GM19455 (cell line): ENCODE results near the gene UVSSA.
"Not testable (repeated sequence)": the region's sequence is repeated elsewhere in the genome, so short reads cannot be mapped to it uniquely, and the experiment has no call there.

Experiments
- ATAC-seq: cut with Tn5 transposase; IDR thresholded peaks from one replicate; pipeline ENCODE4 v1.9.1; 2021; ENCODE audit not compliant: unreplicated experiment

UVSSA gene

GRCh38 chr4:1375761-1376322 is 28.8 kb downstream of the UVSSA start:
- no peak for ATAC-seq

DNA sequence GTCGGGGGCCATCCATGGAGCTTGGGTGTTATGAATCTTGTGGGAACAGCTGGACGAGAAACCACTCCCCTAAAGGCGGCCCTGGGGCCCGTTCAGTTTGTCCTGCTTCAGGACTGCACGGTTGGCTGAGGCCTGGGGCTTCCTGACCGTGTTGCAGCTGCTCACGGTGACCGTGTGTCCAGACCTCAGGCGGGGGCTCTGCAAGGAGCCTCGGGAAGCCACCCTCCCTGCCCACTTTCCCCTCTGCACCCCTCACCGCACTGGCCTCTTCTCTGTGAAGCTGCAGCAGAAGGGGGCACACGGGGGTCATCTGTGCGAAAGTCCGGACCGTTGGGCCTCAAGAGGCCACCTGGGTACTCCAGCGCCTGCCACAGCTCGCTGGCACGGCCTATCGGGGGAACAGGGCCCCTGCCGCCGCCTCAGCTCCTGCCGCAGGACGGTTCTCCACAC is 29.4 kb downstream of the UVSSA start:
- ATAC-seq = no peak

GRCh38 chr4:1376841-1377605 is 30.0 kb downstream of the UVSSA start:
- no peak for ATAC-seq

DNA sequence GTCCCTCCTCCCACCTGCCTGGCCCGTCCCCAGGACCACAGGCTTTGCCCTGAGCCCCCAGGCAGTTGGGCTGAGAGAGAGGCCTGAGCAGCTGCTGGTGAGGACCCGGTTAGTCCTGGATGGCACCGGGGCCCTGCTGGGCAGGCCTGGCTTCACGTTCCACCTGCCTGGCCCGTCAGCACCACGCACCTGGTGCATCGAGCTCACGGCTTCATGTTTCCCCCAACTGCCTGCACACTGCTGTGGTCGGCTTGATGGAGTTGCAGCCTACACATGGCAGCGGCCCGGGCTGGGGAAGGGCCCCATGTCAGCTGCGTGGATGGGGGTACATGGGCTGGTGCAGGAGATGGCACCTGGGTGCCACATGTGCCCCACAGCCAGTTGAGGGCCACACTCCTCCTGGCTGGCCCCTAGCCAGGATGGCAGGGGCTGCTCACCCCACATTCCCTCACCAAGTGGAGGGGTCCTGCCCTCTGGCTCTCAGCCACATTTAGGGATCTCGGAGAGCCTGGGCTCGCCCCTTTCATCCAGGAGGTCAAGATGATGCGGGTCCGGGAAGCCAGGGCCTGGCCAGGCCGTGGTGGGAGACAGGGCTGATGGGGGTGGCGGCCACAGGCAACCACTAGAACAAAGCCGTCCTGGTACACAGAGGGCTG is 30.7 kb downstream of the UVSSA start:
- ATAC-seq = no peak

DNA sequence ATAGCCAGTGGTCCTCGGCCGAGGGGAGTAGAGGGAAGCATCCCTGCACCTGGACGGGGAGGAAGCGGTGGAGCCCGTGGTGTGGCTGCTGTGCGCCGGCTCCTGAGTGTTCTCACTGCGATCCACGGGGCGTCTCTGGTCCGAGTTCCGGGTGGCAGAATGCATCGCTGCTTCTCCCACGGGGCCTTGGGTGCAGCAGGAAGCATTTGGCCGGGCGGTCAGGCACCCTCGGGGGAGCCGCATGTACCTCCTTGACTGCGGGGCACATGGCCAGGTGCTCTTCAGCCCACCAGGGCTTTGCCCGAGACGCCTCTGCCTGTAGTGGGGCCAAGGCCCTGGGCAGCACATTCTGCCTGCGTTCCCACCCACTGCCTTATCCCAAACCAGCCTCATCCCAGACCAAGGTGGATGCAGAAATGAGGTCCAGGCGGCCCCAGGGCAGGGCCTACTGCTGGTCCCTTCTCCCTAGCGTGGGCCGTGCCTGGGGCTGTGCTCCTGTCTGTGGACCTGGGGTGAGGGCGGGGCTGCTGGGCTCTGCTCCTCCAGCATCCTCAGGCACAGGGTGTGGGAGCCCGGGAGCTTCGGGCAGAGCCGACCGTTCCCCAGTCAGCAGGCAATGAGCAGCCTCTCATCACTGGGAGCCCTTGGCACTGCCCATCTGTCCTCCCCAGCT is 31.7 kb downstream of the UVSSA start:
- ATAC-seq = no peak

GRCh38 chr4:1379351-1379781 is 32.4 kb downstream of the UVSSA start:
- no peak for ATAC-seq

- ATAC-seq = no peak
Measured at GRCh38 chr4:1379801-1380331, 32.9 kb downstream of the UVSSA start.

GRCh38 chr4:1380368-1381151 is 33.6 kb downstream of the UVSSA start:
- no peak for ATAC-seq

- no peak for ATAC-seq
Measured at GRCh38 chr4:1381181-1381621, 34.2 kb downstream of the UVSSA start.

DNA sequence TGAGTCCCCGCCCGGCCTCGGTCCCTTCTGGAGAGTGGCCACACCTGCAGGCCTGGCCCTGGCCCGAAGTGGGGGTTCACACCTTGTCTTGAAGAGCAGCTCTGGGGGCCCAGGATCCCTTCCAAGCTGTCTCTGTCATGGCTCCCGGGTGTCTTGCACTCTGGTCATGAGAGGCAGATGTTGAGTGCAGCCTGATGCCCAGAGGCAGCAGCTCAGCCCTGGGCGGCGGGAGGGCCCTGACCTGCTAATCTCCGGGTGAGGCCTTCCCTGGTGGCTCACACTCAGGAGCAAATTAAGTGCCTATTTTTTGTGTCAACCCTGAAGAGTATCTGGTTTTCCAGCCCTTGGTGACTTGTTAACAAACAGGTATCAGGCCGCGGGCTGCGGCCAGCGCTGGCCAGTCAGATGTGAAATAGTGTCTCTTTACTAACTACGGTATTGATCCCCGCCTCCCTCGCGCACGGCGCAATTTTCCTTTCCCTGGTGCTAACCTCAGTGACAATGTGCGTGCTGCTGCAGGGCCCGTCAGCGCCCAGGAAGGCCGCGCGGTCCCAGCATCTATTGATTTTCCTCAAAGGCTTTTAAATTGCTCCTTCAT is 35.0 kb downstream of the UVSSA start:
- no peak for ATAC-seq

DNA sequence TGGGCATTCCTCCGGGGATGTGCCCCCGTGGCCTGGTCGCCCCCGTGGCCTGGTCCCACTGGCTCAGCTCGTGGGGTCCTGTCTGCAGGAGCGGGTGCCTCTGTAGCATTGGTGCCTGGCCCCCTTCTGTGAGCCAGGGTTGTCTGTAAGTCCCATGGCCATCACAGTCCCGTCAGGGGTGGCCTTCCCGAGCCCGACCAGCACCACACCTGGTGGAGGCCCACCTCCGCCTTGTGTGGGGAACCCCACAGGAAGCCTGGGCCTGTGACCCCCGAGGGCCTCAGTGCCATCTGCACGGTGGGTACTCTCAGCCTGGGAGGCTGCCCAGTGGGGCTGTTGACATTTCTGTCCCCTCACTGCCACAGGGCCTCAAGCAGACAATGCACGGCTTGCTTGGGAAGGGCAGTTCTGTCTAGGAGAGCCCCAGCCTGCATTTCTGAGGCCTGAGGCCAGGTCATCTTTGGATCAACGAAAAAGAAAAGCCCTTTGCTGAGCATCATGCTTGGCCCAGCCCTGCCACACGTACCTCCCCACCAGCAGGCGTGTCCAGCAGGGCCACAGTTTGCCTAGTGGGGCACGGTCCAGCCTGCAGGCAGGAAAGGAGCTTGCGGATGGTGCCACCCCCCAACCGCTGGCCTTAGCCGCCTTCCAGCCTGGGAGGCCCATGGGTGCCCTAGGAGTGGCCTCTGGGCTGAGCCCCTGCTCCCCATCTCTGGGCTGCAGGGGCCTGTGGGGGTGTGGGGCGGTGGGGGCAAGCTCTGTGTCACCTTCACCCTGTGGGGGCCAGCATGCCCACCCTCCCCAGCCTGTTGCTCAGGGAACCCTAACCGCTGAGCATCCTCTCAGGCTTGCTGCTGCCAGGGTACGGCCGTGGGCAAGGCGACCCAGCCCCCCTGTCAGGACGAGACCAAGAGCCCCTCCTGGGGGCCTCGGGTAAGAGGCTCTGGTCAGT is 36.0 kb downstream of the UVSSA start:
- no peak for ATAC-seq

DNA sequence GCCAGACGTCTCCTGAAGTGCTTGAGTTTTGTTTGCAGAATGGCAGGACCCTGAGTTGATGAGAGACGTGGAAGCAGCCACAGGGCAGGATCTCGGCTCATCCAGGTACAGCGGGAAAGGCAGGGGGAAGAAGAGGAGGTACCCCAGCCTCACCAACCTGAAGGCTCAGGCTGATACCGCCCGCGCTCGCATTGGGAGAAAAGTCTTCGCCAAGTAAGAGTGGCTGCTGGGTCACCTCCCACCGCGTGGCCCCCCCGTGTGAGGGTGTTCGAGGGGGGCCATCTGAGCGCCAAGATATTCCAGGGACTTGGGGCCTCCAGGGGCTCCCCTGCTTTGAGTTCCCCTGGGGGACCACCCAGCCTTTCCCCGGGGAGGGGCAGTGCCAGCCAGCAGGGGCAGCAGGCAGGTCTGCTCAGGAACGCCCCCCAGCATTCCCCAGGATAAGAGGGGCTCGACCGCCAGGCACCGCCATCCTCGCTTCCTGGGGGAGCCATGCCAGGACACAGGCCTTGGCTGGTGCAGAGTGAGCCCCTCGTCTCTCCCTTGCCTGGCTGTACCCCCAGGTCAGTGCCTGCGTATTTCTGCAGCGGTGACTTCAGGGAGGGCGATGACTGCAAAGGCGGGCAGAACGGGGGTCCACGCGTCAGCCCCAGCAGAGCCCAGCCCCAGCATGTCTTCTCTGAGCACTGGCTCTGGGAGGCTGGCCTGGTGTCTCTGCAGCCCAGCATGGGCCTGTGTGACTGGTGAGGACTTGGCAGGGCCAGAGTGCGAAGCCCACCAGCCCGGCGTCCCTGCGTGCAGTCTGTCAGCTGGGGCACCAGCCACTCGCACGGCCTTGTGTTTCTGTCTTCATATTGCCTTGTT is 37.0 kb downstream of the UVSSA start:
- ATAC-seq = no peak

GRCh38 chr4:1384675-1385372 is 37.8 kb downstream of the UVSSA start:
- ATAC-seq = no peak

DNA sequence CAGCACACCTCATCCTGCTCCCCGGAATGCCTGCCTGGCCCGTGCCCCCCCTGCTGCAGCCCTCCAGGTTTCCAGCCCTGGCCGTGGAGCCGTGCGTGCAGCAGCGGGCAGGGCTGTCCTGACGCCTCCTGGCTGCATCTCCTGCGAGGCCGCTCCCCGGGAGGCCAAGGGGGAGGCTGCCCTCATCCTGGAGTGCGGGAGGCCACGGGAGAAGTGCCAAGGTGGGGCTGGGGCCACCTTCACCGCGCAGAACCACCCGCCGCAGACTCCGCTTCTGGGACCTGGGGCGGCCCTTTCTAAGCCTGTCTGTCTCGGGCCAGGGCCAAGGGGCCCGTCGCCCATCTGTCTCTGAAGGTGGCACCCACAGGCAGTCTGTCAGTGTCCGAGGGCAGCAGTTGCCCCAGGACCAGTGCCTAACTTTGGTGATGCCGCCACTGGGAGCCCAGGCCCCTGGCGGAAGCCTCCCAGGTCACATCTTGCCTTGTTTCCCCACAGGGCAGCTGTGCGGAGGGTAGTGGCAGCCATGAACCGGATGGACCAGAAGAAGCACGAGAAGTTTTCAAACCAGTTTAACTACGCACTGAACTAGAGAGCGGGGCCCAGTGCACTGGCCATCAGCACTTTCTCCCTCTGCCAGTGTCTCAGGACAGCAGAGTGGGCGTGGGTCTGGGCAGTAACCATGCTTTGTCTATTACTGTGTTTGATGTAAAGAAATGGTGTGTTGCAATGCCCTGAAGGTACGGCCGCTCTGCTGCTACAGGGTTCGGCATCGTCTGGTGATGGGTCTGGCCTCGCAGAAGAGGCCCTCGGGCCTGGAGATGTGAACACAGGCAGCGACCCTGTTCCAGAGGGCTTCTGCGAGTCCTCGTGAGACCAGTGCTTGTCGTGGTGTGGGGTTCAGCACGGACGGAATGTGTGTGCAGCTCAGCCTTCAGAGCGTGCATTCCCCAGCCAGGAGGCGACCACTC is 38.6 kb downstream of the UVSSA start:
- ATAC-seq = no peak

- ATAC-seq = not testable (repeated sequence)
Measured at GRCh38 chr4:1393363-1393762, 46.4 kb downstream of the UVSSA start.

DNA sequence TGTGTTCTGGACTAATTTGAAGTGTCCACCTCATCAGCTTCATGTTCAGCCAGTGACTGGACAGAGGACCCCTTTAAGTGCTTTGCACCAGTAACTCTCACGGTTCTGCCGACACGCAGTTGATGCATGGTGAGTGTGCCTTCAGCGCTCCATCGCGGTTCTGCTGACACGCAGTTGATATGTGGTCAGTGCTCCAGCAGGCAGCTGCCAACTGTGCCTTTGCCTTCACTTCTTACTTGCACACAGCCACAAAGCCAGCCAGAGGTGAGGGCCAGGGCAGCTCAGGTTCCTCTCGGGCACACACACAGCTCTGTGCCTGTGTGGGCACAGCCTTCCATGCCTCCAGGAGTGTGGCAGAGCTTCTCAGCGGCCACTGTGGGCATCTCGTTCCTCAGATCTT is 46.9 kb downstream of the UVSSA start:
- no peak for ATAC-seq
